Natural killer cell (primary cell): ENCODE data around the gene JPH4. TPM values are rescaled to one million over a fixed set of nuclear protein-coding genes. Genes with fewer than 3 reads are reported as not detected.
A peak's percentile ranks its signal among the peaks of the same experiment; 100 is the strongest.

ENCODE experiments used
- ATAC-seq, 3 donors: fragments of 150-1000 bp in 2 of 3; fragments of 200-7000 bp in 1 of 3; cut with Tn5 transposase; 1 replicate in 1 of 3; 2 replicates in 2 of 3; pipeline ENCODE4 v1.10.0; 2021; ENCODE audit warnings: mild to moderate bottlenecking in 2 of 3, moderate library complexity in 2 of 3
- DNase-seq, 2 donors: peaks; one replicate each; pipeline versions ENCODE4 v3.0.0 to v3.0.0-alpha.2; 2013 to 2021; ENCODE audit warnings: mixed read lengths in 1 of 2
- H3K27ac ChIP-seq: one replicate; pipeline ENCODE4 v1.5.1; 2013; ENCODE audit warnings: mild to moderate bottlenecking, low read length
- H3K27me3 ChIP-seq: one replicate; pipeline ENCODE4 v1.6.1; 2013; ENCODE audit warnings: low read length; ENCODE audit not compliant: control insufficient read depth, insufficient read depth
- H3K36me3 ChIP-seq: one replicate; pipeline ENCODE4 v1.6.1; 2013; ENCODE audit warnings: low read length; ENCODE audit not compliant: control insufficient read depth, insufficient read depth
- H3K4me1 ChIP-seq: one replicate; pipeline ENCODE4 v1.6.1; 2013; ENCODE audit warnings: low read length; ENCODE audit not compliant: control insufficient read depth, insufficient read depth
- H3K4me3 ChIP-seq: one replicate; pipeline ENCODE4 v1.5.1; 2013; ENCODE audit warnings: low read length
- H3K9me3 ChIP-seq: one replicate; pipeline ENCODE4 v1.6.1; 2013; ENCODE audit warnings: low read length; ENCODE audit not compliant: control insufficient read depth, insufficient read depth
- H3K27ac Mint-ChIP-seq, 2 donors: one replicate each; pipeline ENCODE4 v1.8.0; 2022; ENCODE audit warnings: mild to moderate bottlenecking in 2 of 2, mixed read lengths in 2 of 2, moderate library complexity in 1 of 2
- H3K27me3 Mint-ChIP-seq, 2 donors: one replicate each; pipeline ENCODE4 v1.8.0; 2022; ENCODE audit warnings: low read depth in 2 of 2, mixed read lengths in 2 of 2
- H3K36me3 Mint-ChIP-seq: one replicate; pipeline ENCODE4 v1.8.0; 2022; ENCODE audit warnings: mixed read lengths
- H3K4me1 Mint-ChIP-seq, 2 donors: one replicate each; pipeline ENCODE4 v1.8.0; 2022; ENCODE audit warnings: mixed read lengths in 2 of 2
- H3K4me3 Mint-ChIP-seq: one replicate; pipeline ENCODE4 v1.8.0; 2022; ENCODE audit warnings: mild to moderate bottlenecking, moderate library complexity, mixed read lengths
- H3K9me3 Mint-ChIP-seq, 2 donors: one replicate each; pipeline ENCODE4 v1.8.0; 2022; ENCODE audit warnings: mixed read lengths in 2 of 2
- CTCF ChIP-seq: fragments of 200-600 bp; IDR thresholded peaks from one replicate; pipeline ENCODE4 v1.8.0; 2022; ENCODE audit warnings: antibody characterized with exemption
- WGBS: methylation state at CpG from one replicate; pipeline ENCODE4 v1.1.7; 2013; ENCODE audit warnings: missing lambda C conversion rate; ENCODE audit not compliant: insufficient coverage; 5-methylcytosine and 5-hydroxymethylcytosine counted together
- intact Hi-C: fragments of 100-400 bp; cut with micrococcal nuclease; formaldehyde crosslinking; loops from one replicate; pipeline ENCODE4 v1.14.2; 2022
- total RNA-seq, 4 donors: library from RNA; stranded (reverse); fragments of 120-200 nt in 1 of 4; gene quantifications; one replicate each; pipeline versions ENCODE4 v1.2.3 to v1.2.4, GENCODE V29; 2013 to 2022

Gene JPH4
- total RNA-seq, 3 donors from 2014 or later (not counting 1 experiment from before 2014, with no cell fraction given) = 0.25 TPM; not detected in 2

- no peak overlapping the region for H3K27ac ChIP-seq
- DNase-seq (no peak), ATAC-seq (no peak)
- no peak for TF ChIP-seq CTCF
- H3K4me3 Mint-ChIP-seq = no peak overlapping the region
- no peaks in the 10 kb centered on the region for H3K9me3 ChIP-seq
- H3K36me3 Mint-ChIP-seq = no peaks in the 10 kb centered on the region
- peaks cover 25% of the 10 kb centered on the region for H3K4me1 ChIP-seq
- peak overlapping the region in 1 of 2 donors; percentile 5 for H3K27ac Mint-ChIP-seq
- H3K27me3 ChIP-seq = no peaks in the 10 kb centered on the region
- intact Hi-C loops = no loop called here
- peaks cover 28 to 29% of the 10 kb centered on the region in 2 donors for H3K4me1 Mint-ChIP-seq
- no peak overlapping the region for H3K4me3 ChIP-seq
- no peaks in the 10 kb centered on the region for H3K36me3 ChIP-seq
- 100% methylated on average over 1 of the region's 1 CpG for WGBS
- H3K27me3 Mint-ChIP-seq = peaks cover 0 to 3% of the 10 kb centered on the region in 2 donors
- H3K9me3 Mint-ChIP-seq = peaks cover 0 to 3% of the 10 kb centered on the region in 2 donors
These were observed 29.9 kb upstream of the JPH4 start for GRCh38 chr14:23608454-23608853.

GRCh38 chr14:23605931-23606585, 27.5 kb upstream of the JPH4 start:
- peaks cover 0 to 3% of the 10 kb centered on the region in 2 donors for H3K9me3 Mint-ChIP-seq
- peaks cover 22 to 23% of the 10 kb centered on the region in 2 donors for H3K4me1 Mint-ChIP-seq
- no peak for TF ChIP-seq CTCF
- H3K4me3 Mint-ChIP-seq = no peak overlapping the region
- peaks cover 0 to 3% of the 10 kb centered on the region in 2 donors for H3K27me3 Mint-ChIP-seq
- intact Hi-C loops = no loop called here
- ATAC-seq (no peak), DNase-seq (no peak)
- WGBS = 55% methylated on average over 6 of the region's 6 CpGs
- H3K4me1 ChIP-seq = peaks cover 19% of the 10 kb centered on the region
- H3K27ac ChIP-seq = no peak overlapping the region
- no peaks in the 10 kb centered on the region for H3K27me3 ChIP-seq
- H3K36me3 ChIP-seq = no peaks in the 10 kb centered on the region
- no peaks in the 10 kb centered on the region for H3K36me3 Mint-ChIP-seq
- no peak overlapping the region for H3K4me3 ChIP-seq
- no peak overlapping the region for H3K27ac Mint-ChIP-seq
- H3K9me3 ChIP-seq = no peaks in the 10 kb centered on the region

GRCh38 chr14:23604675-23605170, 26.1 kb upstream of the JPH4 start:
- Histone ChIP-seq H3K27ac (no peak overlapping the region), H3K4me3 (no peak overlapping the region), H3K36me3 (no peaks in the 10 kb centered on the region), H3K27me3 (no peaks in the 10 kb centered on the region), H3K4me1 (peaks cover 6% of the 10 kb centered on the region), H3K9me3 (no peaks in the 10 kb centered on the region)
- no peak for ATAC-seq
- no peak for DNase-seq
- Mint-ChIP-seq H3K9me3 (peaks cover 0 to 3% of the 10 kb centered on the region in 2 donors), H3K4me1 (peaks cover 8 to 10% of the 10 kb centered on the region in 2 donors), H3K27me3 (peaks cover 0 to 3% of the 10 kb centered on the region in 2 donors), H3K27ac (no peak overlapping the region), H3K4me3 (no peak overlapping the region), H3K36me3 (no peaks in the 10 kb centered on the region)
- WGBS = 90% methylated on average over 3 of the region's 3 CpGs
- intact Hi-C loops = no loop called here
- no peak for TF ChIP-seq CTCF
